ENCODE results near the gene SLC26A4. TPM values are rescaled to one million over a fixed set of nuclear protein-coding genes. Genes with fewer than 3 reads are reported as not detected.

Gene SLC26A4
- total RNA-seq, 1 donor from 2014 or later: 1.0 TPM

DNA sequence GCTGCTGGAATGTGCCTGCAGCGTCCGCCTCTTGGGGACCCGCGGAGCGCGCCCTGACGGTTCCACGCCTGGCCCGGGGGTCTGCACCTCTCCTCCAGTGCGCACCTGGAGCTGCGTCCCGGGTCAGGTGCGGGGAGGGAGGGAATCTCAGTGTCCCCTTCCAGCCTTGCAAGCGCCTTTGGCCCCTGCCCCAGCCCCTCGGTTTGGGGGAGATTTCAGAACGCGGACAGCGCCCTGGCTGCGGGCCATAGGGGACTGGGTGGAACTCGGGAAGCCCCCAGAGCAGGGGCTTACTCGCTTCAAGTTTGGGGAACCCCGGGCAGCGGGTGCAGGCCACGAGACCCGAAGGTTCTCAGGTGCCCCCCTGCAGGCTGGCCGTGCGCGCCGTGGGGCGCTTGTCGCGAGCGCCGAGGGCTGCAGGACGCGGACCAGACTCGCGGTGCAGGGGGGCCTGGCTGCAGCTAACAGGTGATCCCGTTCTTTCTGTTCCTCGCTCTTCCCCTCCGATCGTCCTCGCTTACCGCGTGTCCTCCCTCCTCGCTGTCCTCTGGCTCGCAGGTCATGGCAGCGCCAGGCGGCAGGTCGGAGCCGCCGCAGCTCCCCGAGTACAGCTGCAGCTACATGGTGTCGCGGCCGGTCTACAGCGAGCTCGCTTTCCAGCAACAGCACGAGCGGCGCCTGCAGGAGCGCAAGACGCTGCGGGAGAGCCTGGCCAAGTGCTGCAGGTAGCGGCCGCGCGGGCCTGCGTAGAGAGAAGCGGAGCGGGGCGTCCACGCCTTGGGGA, 645 bp downstream of the SLC26A4 start:
- intact Hi-C loops (cut with DNase I): no loop called here
- peak; percentile 78 for DNase-seq
- peak; percentile 87 for ATAC-seq
- TF ChIP-seq, protein P1, sequence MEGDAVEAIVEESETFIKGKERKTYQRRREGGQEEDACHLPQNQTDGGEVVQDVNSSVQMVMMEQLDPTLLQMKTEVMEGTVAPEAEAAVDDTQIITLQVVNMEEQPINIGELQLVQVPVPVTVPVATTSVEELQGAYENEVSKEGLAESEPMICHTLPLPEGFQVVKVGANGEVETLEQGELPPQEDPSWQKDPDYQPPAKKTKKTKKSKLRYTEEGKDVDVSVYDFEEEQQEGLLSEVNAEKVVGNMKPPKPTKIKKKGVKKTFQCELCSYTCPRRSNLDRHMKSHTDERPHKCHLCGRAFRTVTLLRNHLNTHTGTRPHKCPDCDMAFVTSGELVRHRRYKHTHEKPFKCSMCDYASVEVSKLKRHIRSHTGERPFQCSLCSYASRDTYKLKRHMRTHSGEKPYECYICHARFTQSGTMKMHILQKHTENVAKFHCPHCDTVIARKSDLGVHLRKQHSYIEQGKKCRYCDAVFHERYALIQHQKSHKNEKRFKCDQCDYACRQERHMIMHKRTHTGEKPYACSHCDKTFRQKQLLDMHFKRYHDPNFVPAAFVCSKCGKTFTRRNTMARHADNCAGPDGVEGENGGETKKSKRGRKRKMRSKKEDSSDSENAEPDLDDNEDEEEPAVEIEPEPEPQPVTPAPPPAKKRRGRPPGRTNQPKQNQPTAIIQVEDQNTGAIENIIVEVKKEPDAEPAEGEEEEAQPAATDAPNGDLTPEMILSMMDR (IDR thresholded peaks at IDR 0.05): no peak
- H3K27me3 ChIP-seq: peaks cover 42% of the 10 kb centered on the region
- H3K9me3 ChIP-seq: no peaks in the 10 kb centered on the region
- H3K36me3 ChIP-seq: no peaks in the 10 kb centered on the region
- H3K4me1 ChIP-seq: peaks cover 15% of the 10 kb centered on the region
- peak overlapping the region; percentile 53 for H3K4me3 ChIP-seq
- no peak overlapping the region for H3K27ac ChIP-seq

DNA sequence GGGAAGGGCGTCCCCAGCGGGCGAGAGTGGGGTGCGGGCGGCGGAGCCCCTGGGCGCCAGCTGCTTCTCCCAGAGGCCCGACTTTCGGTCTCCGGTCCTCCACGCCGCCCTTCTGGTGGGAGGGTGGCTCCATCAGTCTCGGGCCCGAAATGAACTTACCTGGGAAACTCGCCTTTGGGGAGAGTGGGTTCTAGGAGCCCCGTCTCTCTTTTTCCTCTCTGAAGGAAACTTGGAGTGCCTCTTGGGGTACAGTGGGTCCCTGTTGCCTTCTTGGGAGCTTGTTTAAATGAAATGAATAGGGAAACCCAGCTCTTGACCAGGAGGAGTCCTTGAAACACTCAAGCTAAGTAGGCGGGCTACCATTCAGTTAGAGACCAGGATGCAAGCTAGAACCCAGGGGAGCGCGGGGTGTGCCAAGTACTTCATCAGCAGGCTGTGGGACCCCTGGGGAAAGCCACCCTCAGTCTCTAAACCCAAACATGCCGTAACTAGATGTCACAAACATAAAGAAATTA, 1.3 kb downstream of the SLC26A4 start:
- no peaks in the 10 kb centered on the region for H3K36me3 ChIP-seq
- no peaks in the 10 kb centered on the region for H3K9me3 ChIP-seq
- peaks cover 46% of the 10 kb centered on the region for H3K27me3 ChIP-seq
- intact Hi-C loops (cut with DNase I): no loop called here
- H3K4me1 ChIP-seq: peaks cover 15% of the 10 kb centered on the region
- peak overlapping the region; percentile 53 for H3K4me3 ChIP-seq
- no peak for DNase-seq
- ATAC-seq: no peak
- no peak overlapping the region for H3K27ac ChIP-seq
- TF ChIP-seq, protein P1 (IDR thresholded peaks at IDR 0.05): no peak

DNA sequence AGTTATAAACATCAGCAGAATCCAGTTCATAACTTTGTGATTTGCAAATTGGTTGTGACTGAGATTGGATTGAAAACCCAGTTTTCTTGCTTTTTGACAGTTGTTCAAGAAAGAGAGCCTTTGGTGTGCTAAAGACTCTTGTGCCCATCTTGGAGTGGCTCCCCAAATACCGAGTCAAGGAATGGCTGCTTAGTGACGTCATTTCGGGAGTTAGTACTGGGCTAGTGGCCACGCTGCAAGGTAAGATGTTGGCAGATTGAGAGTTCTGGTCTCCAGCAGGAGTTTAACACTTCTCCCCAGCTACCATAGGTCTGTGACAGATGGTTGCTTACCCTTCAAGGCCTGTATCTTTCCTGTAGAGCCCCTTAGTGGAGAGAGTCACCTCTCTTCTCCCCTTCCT, 2.6 kb downstream of the SLC26A4 start:
- Histone ChIP-seq H3K9me3 (no peaks in the 10 kb centered on the region), H3K27me3 (peaks cover 49% of the 10 kb centered on the region), H3K4me1 (peaks cover 15% of the 10 kb centered on the region), H3K27ac (no peak overlapping the region), H3K36me3 (no peaks in the 10 kb centered on the region), H3K4me3 (no peak overlapping the region)
- TF ChIP-seq, protein P1 (IDR thresholded peaks at IDR 0.05): no peak
- DNase-seq (no peak), ATAC-seq (no peak)
- intact Hi-C loops (cut with DNase I): no loop called here

DNA sequence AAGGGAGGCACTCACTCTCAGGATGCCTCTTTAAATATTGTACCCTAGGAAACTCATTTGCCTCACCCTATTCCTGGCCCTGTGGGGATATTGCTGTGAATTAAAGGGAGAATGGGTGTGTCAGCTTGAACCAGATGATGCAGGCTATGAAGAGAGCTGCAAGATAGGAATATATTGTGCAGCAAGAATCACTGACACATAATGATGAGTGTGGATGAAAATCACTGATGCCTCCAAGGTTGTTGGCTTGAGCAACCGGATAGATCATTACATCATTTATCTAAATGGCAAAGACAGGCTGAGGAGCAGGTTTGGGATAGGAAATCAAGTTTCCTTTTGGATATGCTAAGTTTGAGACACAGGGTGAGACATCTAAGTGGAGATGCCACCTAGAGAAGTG, 6.2 kb downstream of the SLC26A4 start:
- DNase-seq: no peak
- H3K4me1 ChIP-seq: peaks cover 2% of the 10 kb centered on the region
- intact Hi-C loops (cut with DNase I): no loop called here
- H3K27me3 ChIP-seq: peaks cover 19% of the 10 kb centered on the region
- no peaks in the 10 kb centered on the region for H3K9me3 ChIP-seq
- no peaks in the 10 kb centered on the region for H3K36me3 ChIP-seq
- H3K27ac ChIP-seq: no peak overlapping the region
- TF ChIP-seq, protein P1 (IDR thresholded peaks at IDR 0.05): no peak
- ATAC-seq: no peak
- no peak overlapping the region for H3K4me3 ChIP-seq

DNA sequence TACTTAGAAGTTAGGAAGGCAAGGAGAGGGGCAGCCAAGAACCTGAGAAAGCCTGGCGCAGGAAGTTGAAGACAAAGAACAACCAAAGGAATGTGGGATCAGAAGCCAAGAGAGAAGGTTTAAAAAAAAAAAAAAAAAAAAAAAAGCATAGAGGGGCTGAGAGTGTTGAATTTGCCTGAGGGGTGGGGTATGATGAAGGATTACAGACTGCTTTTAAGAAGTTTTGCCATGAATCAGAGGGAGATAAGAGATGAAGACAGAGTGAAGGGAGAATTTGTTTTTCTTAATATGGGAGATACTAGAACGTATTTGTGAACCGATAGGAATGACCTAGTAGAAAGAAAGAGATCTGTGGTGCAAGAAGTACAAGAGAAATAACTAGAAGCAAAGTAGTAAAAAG, 6.7 kb downstream of the SLC26A4 start:
- Histone ChIP-seq H3K9me3 (no peaks in the 10 kb centered on the region), H3K4me1 (no peaks in the 10 kb centered on the region), H3K36me3 (no peaks in the 10 kb centered on the region), H3K4me3 (no peak overlapping the region), H3K27me3 (peaks cover 14% of the 10 kb centered on the region), H3K27ac (no peak overlapping the region)
- intact Hi-C loops (cut with DNase I): no loop called here
- TF ChIP-seq, protein P1 (IDR thresholded peaks at IDR 0.05): no peak
- DNase-seq (no peak), ATAC-seq (no peak)
